Subcutaneous abdominal adipose tissue (tissue), 5 donors: ENCODE results near the gene TEX2.

Experiments
- H3K27ac ChIP-seq: one replicate; pipeline ENCODE4 v1.7.0; 2013; ENCODE audit warnings: low read depth, mild to moderate bottlenecking, inconsistent platforms, low read length, moderate library complexity
- H3K27me3 ChIP-seq, 5 donors: one replicate each; pipeline ENCODE4 v1.7.0; 2013; ENCODE audit warnings: low read length in 5 of 5, inconsistent platforms in 1 of 5; ENCODE audit not compliant: control insufficient read depth in 5 of 5, insufficient read depth in 4 of 5
- H3K36me3 ChIP-seq, 5 donors: one replicate each; pipeline ENCODE4 v1.7.0; 2013; ENCODE audit warnings: low read length in 5 of 5; ENCODE audit not compliant: control insufficient read depth in 5 of 5, insufficient read depth in 5 of 5
- H3K4me1 ChIP-seq, 5 donors: one replicate each; pipeline ENCODE4 v1.7.0; 2013; ENCODE audit warnings: low read length in 5 of 5, mild to moderate bottlenecking in 3 of 5, moderate library complexity in 1 of 5; ENCODE audit not compliant: control insufficient read depth in 5 of 5, insufficient read depth in 5 of 5
- H3K4me3 ChIP-seq, 5 donors: one replicate each; pipeline ENCODE4 v1.7.0; 2013; ENCODE audit warnings: low read length in 5 of 5, low read depth in 1 of 5
- H3K9ac ChIP-seq, 5 donors: one replicate each; pipeline ENCODE4 v1.7.0; 2013; ENCODE audit warnings: low read length in 5 of 5, mild to moderate bottlenecking in 4 of 5, moderate library complexity in 3 of 5
- H3K9me3 ChIP-seq, 5 donors: one replicate each; pipeline ENCODE4 v1.7.0; 2013; ENCODE audit warnings: low read length in 5 of 5; ENCODE audit not compliant: control insufficient read depth in 5 of 5
- donor health status: healthy.
- donor health status: healthy.
- donor health status: healthy.
- donor health status: healthy.
- donor health status: healthy.

Gene TEX2, protein sequence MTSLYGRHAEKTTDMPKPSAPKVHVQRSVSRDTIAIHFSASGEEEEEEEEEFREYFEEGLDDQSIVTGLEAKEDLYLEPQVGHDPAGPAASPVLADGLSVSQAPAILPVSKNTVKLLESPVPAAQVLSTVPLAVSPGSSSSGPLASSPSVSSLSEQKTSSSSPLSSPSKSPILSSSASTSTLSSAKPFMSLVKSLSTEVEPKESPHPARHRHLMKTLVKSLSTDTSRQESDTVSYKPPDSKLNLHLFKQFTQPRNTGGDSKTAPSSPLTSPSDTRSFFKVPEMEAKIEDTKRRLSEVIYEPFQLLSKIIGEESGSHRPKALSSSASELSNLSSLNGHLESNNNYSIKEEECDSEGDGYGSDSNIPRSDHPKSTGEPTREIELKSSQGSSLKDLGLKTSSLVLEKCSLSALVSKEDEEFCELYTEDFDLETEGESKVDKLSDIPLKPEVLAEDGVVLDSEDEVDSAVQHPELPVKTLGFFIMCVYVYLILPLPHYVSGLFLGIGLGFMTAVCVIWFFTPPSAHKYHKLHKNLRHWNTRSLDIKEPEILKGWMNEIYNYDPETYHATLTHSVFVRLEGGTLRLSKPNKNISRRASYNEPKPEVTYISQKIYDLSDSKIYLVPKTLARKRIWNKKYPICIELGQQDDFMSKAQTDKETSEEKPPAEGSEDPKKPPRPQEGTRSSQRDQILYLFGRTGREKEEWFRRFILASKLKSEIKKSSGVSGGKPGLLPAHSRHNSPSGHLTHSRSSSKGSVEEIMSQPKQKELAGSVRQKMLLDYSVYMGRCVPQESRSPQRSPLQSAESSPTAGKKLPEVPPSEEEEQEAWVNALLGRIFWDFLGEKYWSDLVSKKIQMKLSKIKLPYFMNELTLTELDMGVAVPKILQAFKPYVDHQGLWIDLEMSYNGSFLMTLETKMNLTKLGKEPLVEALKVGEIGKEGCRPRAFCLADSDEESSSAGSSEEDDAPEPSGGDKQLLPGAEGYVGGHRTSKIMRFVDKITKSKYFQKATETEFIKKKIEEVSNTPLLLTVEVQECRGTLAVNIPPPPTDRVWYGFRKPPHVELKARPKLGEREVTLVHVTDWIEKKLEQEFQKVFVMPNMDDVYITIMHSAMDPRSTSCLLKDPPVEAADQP

DNA sequence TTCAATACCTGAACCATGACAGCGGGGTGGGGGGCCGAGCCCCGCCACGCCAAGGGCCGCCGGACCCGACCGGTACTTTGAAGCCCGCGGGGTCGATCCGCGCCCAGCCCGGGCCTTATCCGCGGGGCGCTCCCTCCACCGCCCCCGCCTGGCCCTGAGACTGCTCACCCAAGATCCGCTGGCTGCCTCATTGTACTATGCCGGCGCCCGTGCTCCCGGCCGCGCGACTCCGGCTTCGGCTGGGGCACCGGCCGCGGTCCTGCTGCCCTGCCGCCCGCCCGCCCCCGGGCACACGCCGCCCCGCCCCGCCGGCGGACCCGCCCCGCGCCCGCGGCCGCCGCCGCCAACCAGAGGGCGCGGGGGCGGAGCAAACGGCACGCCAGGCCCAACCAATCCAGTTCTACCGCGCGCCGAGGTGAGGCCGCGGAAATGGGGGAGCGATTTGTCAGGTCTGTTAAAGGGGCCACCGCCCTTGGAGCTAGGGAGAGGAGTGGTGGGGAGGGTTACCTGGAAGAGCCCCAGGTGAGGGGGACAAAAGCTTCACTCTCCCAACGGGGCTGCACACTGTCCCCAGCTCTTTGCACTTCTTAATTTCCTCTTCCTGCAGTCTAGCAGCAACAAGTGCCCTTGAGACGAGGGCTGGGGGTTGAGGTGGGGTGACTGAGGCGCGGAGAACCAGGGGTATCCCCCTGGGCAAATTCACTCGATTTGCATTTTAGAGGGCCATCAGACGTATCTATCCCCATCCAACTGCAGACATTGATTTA is at the start of gene TEX2:
Gene TEX2 (minus strand): TSS at position 261 of the 767 bp plus-strand sequence. CDS start 49,043 bp downstream, outside the sequence.
- Histone ChIP-seq H3K4me3 (peak within 1 kb of the TSS; percentile 86 to 96 (median 92)), H3K27ac (peak within 1 kb of the TSS; percentile 84), H3K27me3 (no peaks in the 10 kb centered on the region), H3K36me3 (no peaks in the 10 kb centered on the region), H3K4me1 (peaks cover 2 to 36% (median 31%) of the 10 kb centered on the region in 5 donors), H3K9ac (peak within 1 kb of the TSS; percentile 70 to 92 (median 83)), H3K9me3 (no peaks in the 10 kb centered on the region)

- H3K9me3 ChIP-seq = no peaks in the 10 kb centered on the region
- peaks cover 0 to 29% (median 11%) of the 10 kb centered on the region in 5 donors for H3K4me1 ChIP-seq
- H3K9ac ChIP-seq = peak overlapping the region in 1 of 5 donors; percentile 20
- H3K36me3 ChIP-seq = no peaks in the 10 kb centered on the region
- H3K4me3 ChIP-seq = no peak overlapping the region
- H3K27ac ChIP-seq = no peak overlapping the region
- H3K27me3 ChIP-seq = no peaks in the 10 kb centered on the region
Measured at GRCh38 chr17:64309710-64310109, 46.6 kb upstream of the TEX2 start.

GRCh38 chr17:64309021-64309420 is 46.0 kb upstream of the TEX2 start:
- H3K4me3 ChIP-seq = no peak overlapping the region
- no peaks in the 10 kb centered on the region for H3K36me3 ChIP-seq
- H3K9ac ChIP-seq = peak overlapping the region in 1 of 5 donors; percentile 20
- peaks cover 0 to 25% (median 10%) of the 10 kb centered on the region in 5 donors for H3K4me1 ChIP-seq
- H3K9me3 ChIP-seq = no peaks in the 10 kb centered on the region
- no peak overlapping the region for H3K27ac ChIP-seq
- H3K27me3 ChIP-seq = no peaks in the 10 kb centered on the region

DNA sequence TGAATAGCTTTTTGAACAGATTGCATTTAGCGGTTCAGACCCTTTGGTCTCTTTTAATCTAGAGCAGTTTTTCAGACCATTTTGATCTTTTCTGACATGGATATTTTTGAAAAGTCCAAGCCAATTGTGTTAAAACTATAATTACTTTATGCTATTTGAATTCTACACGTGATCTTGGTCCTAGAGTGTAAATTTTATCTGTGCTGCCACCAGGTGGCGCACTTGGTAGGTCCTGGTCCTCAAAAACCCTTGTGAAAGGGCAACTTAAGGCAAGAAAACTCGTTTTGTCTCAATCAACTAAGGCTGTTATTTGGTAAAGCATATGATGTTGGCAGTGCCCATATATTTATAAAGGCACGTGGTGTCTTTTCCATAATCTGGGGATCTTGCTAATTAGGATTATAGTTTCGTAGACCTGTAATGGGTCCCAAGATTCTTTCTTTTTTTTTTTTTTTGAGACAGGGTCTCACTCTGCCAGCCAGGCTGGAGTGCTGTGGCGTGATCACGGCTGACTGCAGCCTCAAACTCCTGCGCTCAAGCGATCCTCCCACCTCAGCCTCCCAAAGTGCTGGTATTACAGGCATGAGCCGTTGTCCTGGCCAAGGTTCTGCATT is 43.9 kb upstream of the TEX2 start:
- H3K9ac ChIP-seq = no peak overlapping the region
- no peak overlapping the region for H3K27ac ChIP-seq
- H3K36me3 ChIP-seq = no peaks in the 10 kb centered on the region
- no peaks in the 10 kb centered on the region for H3K9me3 ChIP-seq
- peaks cover 0 to 18% (median 13%) of the 10 kb centered on the region in 5 donors for H3K4me1 ChIP-seq
- no peak overlapping the region for H3K4me3 ChIP-seq
- no peaks in the 10 kb centered on the region for H3K27me3 ChIP-seq

DNA sequence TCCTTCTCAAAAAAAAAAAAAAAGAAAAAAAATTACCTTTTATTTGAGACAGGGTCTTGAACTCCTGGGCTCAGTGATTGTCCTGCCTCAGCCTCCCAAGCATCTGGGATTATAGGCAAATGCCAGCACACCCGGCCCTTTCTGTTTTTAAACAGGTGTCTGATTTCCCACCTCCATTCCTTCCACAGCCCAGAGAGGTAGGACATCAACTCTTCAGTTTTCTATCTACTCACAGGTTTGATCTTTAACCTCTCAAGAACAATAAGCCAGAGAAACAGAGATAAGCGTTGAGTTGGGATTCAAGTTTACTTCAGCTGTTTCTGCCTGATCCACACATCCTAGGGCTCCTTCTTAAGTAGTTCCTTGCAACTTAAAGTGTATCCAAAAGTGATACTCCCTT is 41.5 kb upstream of the TEX2 start:
- Histone ChIP-seq H3K9me3 (no peaks in the 10 kb centered on the region), H3K36me3 (no peaks in the 10 kb centered on the region), H3K9ac (no peak overlapping the region), H3K4me1 (peaks cover 0 to 18% (median 14%) of the 10 kb centered on the region in 5 donors), H3K4me3 (no peak overlapping the region), H3K27ac (no peak overlapping the region), H3K27me3 (no peaks in the 10 kb centered on the region)

DNA sequence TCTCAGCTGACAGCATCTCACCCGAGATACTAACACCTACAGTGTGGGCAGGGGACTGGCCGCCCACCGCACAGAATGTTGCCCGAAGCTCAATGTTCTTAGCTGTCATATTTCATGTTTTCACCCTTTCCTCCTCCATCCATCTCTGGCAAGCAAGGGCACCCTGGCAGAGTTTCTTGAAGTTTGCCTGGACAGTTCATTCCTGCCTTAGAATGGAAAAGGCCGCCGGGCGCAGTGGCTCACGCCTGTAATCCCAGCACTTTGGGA is 37.6 kb upstream of the TEX2 start:
- Histone ChIP-seq H3K27ac (no peak overlapping the region), H3K36me3 (no peaks in the 10 kb centered on the region), H3K4me1 (peaks cover 0 to 35% (median 14%) of the 10 kb centered on the region in 5 donors), H3K4me3 (no peak overlapping the region), H3K9me3 (no peaks in the 10 kb centered on the region), H3K27me3 (no peaks in the 10 kb centered on the region), H3K9ac (no peak overlapping the region)

DNA sequence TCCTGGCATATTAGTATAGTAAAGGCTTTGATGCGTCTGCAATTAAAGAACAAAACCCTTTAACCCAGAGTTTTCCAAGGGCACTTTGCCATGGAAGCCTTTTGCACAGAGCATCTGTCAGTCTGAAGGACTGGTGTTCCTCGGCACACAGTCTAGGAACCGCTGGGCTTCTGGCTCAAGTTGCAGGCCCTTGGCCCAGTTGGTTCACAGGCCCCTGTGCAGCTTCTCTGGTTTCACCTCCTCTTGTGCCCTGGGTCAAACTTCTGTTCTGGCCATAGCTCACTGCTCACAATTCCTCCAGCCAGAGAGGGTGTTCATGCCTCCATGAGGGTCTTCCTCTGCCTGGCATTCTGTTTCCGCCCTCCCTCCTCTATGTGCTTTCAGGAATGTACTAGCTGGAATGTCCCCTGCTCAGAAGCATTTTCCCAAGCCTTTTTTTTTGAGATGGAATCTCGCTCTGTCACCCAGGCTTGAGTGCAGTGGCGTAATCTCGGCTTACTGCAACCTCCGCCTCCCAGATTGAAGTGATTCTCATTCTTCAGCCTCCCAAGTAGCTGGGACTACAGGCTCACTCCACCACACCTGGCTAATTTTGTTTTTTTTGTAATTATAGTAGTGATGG is 34.5 kb upstream of the TEX2 start:
- no peak overlapping the region for H3K9ac ChIP-seq
- H3K4me1 ChIP-seq = peaks cover 0 to 29% (median 14%) of the 10 kb centered on the region in 5 donors
- no peaks in the 10 kb centered on the region for H3K9me3 ChIP-seq
- no peak overlapping the region for H3K27ac ChIP-seq
- no peak overlapping the region for H3K4me3 ChIP-seq
- H3K27me3 ChIP-seq = no peaks in the 10 kb centered on the region
- no peaks in the 10 kb centered on the region for H3K36me3 ChIP-seq

DNA sequence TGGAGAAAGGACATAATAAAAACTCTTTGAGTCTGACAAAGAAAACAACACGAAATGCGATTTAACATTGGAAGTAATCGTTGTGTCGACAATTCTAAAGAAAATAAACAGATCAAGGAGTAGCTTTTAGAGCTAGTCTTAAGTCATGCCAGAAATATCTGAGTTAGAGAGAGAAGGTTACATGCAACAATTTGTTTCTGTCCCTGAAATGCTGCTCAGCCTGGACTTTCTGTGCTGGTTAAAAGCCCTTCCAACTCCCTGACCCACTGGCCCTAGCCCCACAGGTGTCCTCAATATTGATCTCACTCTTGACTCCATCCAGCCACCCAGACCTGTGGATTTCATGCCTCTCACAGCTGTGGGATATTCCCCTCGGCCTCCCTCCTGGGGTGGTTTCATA is 33.2 kb upstream of the TEX2 start:
- Histone ChIP-seq H3K27ac (no peak overlapping the region), H3K9me3 (peaks cover 0 to 6% (median 3%) of the 10 kb centered on the region in 5 donors), H3K4me1 (peaks cover 0 to 26% (median 14%) of the 10 kb centered on the region in 5 donors), H3K4me3 (no peak overlapping the region), H3K36me3 (no peaks in the 10 kb centered on the region), H3K27me3 (no peaks in the 10 kb centered on the region), H3K9ac (no peak overlapping the region)

DNA sequence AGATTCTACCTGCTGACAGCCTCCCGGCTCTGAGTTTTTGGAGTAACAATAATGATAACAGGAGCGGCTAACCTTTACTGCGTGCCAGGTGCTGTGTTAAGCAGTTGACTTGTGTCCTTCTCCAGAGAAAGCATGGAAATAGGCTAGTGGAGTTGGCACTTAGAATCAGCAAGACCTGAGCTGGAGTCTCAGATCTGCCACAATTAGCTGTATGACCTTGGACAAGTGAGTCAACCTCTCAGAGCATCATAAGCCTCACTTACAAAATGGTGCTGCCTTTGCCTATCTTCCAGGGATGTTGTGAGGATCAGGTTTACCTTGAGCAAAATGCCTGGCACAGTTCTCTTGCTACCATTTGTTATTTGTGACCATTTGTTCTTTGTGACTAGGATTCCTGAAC is 32.1 kb upstream of the TEX2 start:
- Histone ChIP-seq H3K9me3 (peaks cover 0 to 10% (median 8%) of the 10 kb centered on the region in 5 donors), H3K36me3 (no peaks in the 10 kb centered on the region), H3K27me3 (no peaks in the 10 kb centered on the region), H3K9ac (no peak overlapping the region), H3K4me3 (no peak overlapping the region), H3K4me1 (peaks cover 0 to 24% (median 9%) of the 10 kb centered on the region in 5 donors), H3K27ac (no peak overlapping the region)
